ENCODE measurements around the gene MMP12. TPM values are rescaled to one million over a fixed set of nuclear protein-coding genes. Genes with fewer than 3 reads are reported as not detected.

Gene MMP12
- total RNA-seq (2022) (not detected in 2 replicates), Bru-seq, nascent RNA (not detected), BruChase-seq, experiment 1, labeled RNA remaining after a 6-hour chase (not detected), BruChase-seq, experiment 2, labeled RNA remaining after a 2-hour chase (not detected)
- long read RNA-seq = 0 reads

- no peak within 1 kb of the TSS for H3K27ac Mint-ChIP-seq (ENCODE audit: unreplicated experiment)
- no TSS peak for BruUV-seq (replicated peaks)
- intact Hi-C loops (cut with micrococcal nuclease; ENCODE audit: unreplicated experiment) = no loop called here
- no peak within 1 kb of the TSS for H3K4me3 Mint-ChIP-seq (ENCODE audit: low read depth, unreplicated experiment)
- no peak for DNase-seq
- CTCF ChIA-PET = interaction anchor here (0.6 kb wide), 1 partner anchor 44 kb away, joined by 4 read pairs; no protein-coding TSS in a partner anchor
- no peak for TF ChIP-seq CTCF (IDR thresholded peaks at IDR 0.05; ENCODE audit: unreplicated experiment)
- H3K9me3 Mint-ChIP-seq (ENCODE audit: low read depth, unreplicated experiment) = no peaks in the 10 kb centered on the region
- no peaks in the 10 kb centered on the region for H3K4me1 Mint-ChIP-seq (ENCODE audit: low read depth, unreplicated experiment)
- H3K27me3 Mint-ChIP-seq (ENCODE audit: unreplicated experiment) = peaks cover 12% of the 10 kb centered on the region
- H3K36me3 Mint-ChIP-seq (ENCODE audit: insufficient read depth, unreplicated experiment) = no peaks in the 10 kb centered on the region
Observed at GRCh38 chr11:102874852-102875251, at the start of gene MMP12. MMP12 (minus strand) TSS chr11:102874982; CDS start chr11:102874937, 45 bp downstream.

DNA sequence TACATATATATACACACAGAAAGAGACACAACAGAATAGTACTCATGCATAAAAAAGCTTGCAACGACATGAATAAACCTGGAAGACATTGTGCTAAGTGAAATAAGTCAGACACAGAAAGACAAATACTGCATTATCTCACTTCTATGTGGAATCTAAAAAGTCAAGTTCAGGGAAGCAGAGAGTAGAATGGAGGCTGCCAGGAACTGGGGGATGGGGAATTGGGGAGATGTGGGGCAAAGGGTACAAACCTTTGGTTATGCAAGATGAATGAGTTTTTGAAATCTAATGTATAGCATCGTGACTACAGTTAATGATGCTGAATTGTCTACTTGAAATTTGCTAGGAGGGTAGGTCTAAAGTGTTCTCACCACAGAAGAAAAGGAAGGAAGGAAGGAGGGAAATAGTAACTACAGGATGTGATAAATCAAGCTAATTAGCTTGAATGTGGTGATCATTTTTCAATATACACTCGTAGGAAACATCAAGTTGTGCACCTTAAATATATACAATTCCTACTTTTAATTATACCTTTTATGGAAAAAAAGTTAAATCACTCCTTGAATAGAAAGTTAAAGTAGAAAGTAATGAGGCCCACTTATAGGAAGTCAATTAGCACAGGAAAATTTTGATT lies 46.9 kb upstream of the MMP12 start:
- BruUV-seq (replicated peaks) = no TSS peak
- no peak overlapping the region for H3K4me3 Mint-ChIP-seq (ENCODE audit: low read depth, unreplicated experiment)
- H3K36me3 Mint-ChIP-seq (ENCODE audit: insufficient read depth, unreplicated experiment) = no peaks in the 10 kb centered on the region
- H3K27ac Mint-ChIP-seq (ENCODE audit: unreplicated experiment) = no peak overlapping the region
- no peaks in the 10 kb centered on the region for H3K9me3 Mint-ChIP-seq (ENCODE audit: low read depth, unreplicated experiment)
- no peak for TF ChIP-seq CTCF (IDR thresholded peaks at IDR 0.05; ENCODE audit: unreplicated experiment)
- peaks cover 64% of the 10 kb centered on the region for H3K27me3 Mint-ChIP-seq (ENCODE audit: unreplicated experiment)
- DNase-seq = no peak
- intact Hi-C loops (cut with micrococcal nuclease; ENCODE audit: unreplicated experiment) = no loop called here
- CTCF ChIA-PET = no interaction called here
- no peaks in the 10 kb centered on the region for H3K4me1 Mint-ChIP-seq (ENCODE audit: low read depth, unreplicated experiment)

GRCh38 chr11:102920118-102920684 lies 45.4 kb upstream of the MMP12 start:
- no TSS peak for BruUV-seq (replicated peaks)
- H3K27ac Mint-ChIP-seq (ENCODE audit: unreplicated experiment) = no peak overlapping the region
- H3K4me3 Mint-ChIP-seq (ENCODE audit: low read depth, unreplicated experiment) = no peak overlapping the region
- peaks cover 72% of the 10 kb centered on the region for H3K27me3 Mint-ChIP-seq (ENCODE audit: unreplicated experiment)
- DNase-seq = no peak
- H3K9me3 Mint-ChIP-seq (ENCODE audit: low read depth, unreplicated experiment) = no peaks in the 10 kb centered on the region
- CTCF ChIA-PET = interaction anchor here (1.2 kb wide), 1 partner anchor 10 kb away, joined by 3 read pairs; no protein-coding TSS in a partner anchor
- no peaks in the 10 kb centered on the region for H3K36me3 Mint-ChIP-seq (ENCODE audit: insufficient read depth, unreplicated experiment)
- TF ChIP-seq CTCF (IDR thresholded peaks at IDR 0.05; ENCODE audit: unreplicated experiment) = no peak
- no peaks in the 10 kb centered on the region for H3K4me1 Mint-ChIP-seq (ENCODE audit: low read depth, unreplicated experiment)
- intact Hi-C loops (cut with micrococcal nuclease; ENCODE audit: unreplicated experiment) = no loop called here

GRCh38 chr11:102915044-102915375 lies 40.2 kb upstream of the MMP12 start:
- intact Hi-C loops (cut with micrococcal nuclease; ENCODE audit: unreplicated experiment) = loop anchor here (2.0 kb wide), 2 partner anchors 84 to 140 kb away; no protein-coding TSS in a partner anchor
- no peaks in the 10 kb centered on the region for H3K4me1 Mint-ChIP-seq (ENCODE audit: low read depth, unreplicated experiment)

More at GRCh38 chr11:102915044-102915375, 40.2 kb upstream of the MMP12 start:
- no peaks in the 10 kb centered on the region for H3K9me3 Mint-ChIP-seq (ENCODE audit: low read depth, unreplicated experiment)
- H3K27ac Mint-ChIP-seq (ENCODE audit: unreplicated experiment) = no peak overlapping the region
- peaks cover 34% of the 10 kb centered on the region for H3K27me3 Mint-ChIP-seq (ENCODE audit: unreplicated experiment)
- no peak overlapping the region for H3K4me3 Mint-ChIP-seq (ENCODE audit: low read depth, unreplicated experiment)
- no peak for DNase-seq
- no peak for TF ChIP-seq CTCF (IDR thresholded peaks at IDR 0.05; ENCODE audit: unreplicated experiment)
- BruUV-seq (replicated peaks) = no TSS peak
- H3K36me3 Mint-ChIP-seq (ENCODE audit: insufficient read depth, unreplicated experiment) = no peaks in the 10 kb centered on the region
- CTCF ChIA-PET = interaction anchor here (1.3 to 1.5 kb wide), 3 partner anchors 15 to 84 kb away, joined by 8 to 14 read pairs (median 11); no protein-coding TSS in a partner anchor

All from Calu3 (cell line).